Loucy (cell line): ENCODE data around the gene COBLL1.
A peak's percentile ranks its signal among the peaks of the same experiment; 100 is the strongest.

Experiments
- H2AFZ ChIP-seq: fragments of 200-600 bp; sonication (generic); 2 replicates; pipeline ENCODE4 v1.6.0; 2016; ENCODE audit warnings: antibody characterized with exemption, mild to moderate bottlenecking, low read length, moderate library complexity
- H3F3A ChIP-seq: fragments of 200-600 bp; 2 replicates; pipeline ENCODE4 v1.6.0; 2016; ENCODE audit warnings: antibody characterized with exemption, low read depth, mild to moderate bottlenecking
- H3K27me3 ChIP-seq: fragments of 200-600 bp; sonication (generic); 2 replicates; pipeline ENCODE4 v1.6.1; 2014; ENCODE audit warnings: low read length, mild to moderate bottlenecking; ENCODE audit not compliant: insufficient read depth, poor library complexity, severe bottlenecking
- H3K36me3 ChIP-seq: fragments of 200-600 bp; sonication (generic); 2 replicates; pipeline ENCODE4 v1.6.1; 2016; ENCODE audit warnings: low read length; ENCODE audit not compliant: insufficient read depth
- H3K4me1 ChIP-seq: fragments of 200-600 bp; sonication (generic); 2 replicates; pipeline ENCODE4 v1.5.1; 2014; ENCODE audit warnings: low read length, mild to moderate bottlenecking; ENCODE audit not compliant: insufficient read depth, poor library complexity, severe bottlenecking
- H3K4me2 ChIP-seq: fragments of 200-600 bp; sonication (generic); 2 replicates; pipeline ENCODE4 v1.6.0; 2014; ENCODE audit warnings: antibody characterized with exemption, low read length, low read depth, mild to moderate bottlenecking; ENCODE audit not compliant: poor library complexity, severe bottlenecking
- H3K4me3 ChIP-seq: fragments of 200-600 bp; sonication (generic); 2 replicates; pipeline ENCODE4 v1.5.1; 2014; ENCODE audit warnings: low read length, mild to moderate bottlenecking, mixed read lengths; ENCODE audit not compliant: poor library complexity, severe bottlenecking
- H3K79me2 ChIP-seq: fragments of 200-600 bp; sonication (generic); 2 replicates; pipeline ENCODE4 v1.6.1; 2014; ENCODE audit warnings: low read length; ENCODE audit not compliant: insufficient read depth
- H3K9ac ChIP-seq: fragments of 200-600 bp; sonication (generic); 2 replicates; pipeline ENCODE4 v1.6.0; 2014; ENCODE audit warnings: mild to moderate bottlenecking, low read depth, low read length, moderate library complexity; ENCODE audit not compliant: poor library complexity, severe bottlenecking
- H3K9me2 ChIP-seq: fragments of 200-600 bp; sonication (generic); replicated peaks from 2 replicates; pipeline ENCODE4 v1.6.1; 2016; ENCODE audit warnings: low read depth, low read length, mixed read lengths
- H3K9me3 ChIP-seq: fragments of 200-600 bp; sonication (generic); 2 replicates; pipeline ENCODE4 v1.6.1; 2014; ENCODE audit warnings: mild to moderate bottlenecking, antibody characterized with exemption, low read length, low read depth; ENCODE audit not compliant: insufficient read depth
- H4K20me1 ChIP-seq: fragments of 200-600 bp; sonication (generic); 2 replicates; pipeline ENCODE4 v1.6.0; 2014; ENCODE audit warnings: antibody characterized with exemption, low read length, mild to moderate bottlenecking; ENCODE audit not compliant: insufficient read depth, poor library complexity, severe bottlenecking
- EZH2phosphoT487 ChIP-seq: fragments of 200-600 bp; IDR thresholded peaks from 2 replicates; pipeline ENCODE4 v1.6.1; 2018; ENCODE audit warnings: antibody characterized with exemption, mild to moderate bottlenecking, moderate library complexity, borderline replicate concordance
- TF ChIP-seq, protein P1 (sequence below): fragments of 200-600 bp; sonication (generic); conservative IDR thresholded peaks from 2 replicates; pipeline ENCODE4 v1.5.1; 2014; ENCODE audit warnings: mild to moderate bottlenecking, antibody characterized with exemption, low read length

The COBLL1 gene

DNA sequence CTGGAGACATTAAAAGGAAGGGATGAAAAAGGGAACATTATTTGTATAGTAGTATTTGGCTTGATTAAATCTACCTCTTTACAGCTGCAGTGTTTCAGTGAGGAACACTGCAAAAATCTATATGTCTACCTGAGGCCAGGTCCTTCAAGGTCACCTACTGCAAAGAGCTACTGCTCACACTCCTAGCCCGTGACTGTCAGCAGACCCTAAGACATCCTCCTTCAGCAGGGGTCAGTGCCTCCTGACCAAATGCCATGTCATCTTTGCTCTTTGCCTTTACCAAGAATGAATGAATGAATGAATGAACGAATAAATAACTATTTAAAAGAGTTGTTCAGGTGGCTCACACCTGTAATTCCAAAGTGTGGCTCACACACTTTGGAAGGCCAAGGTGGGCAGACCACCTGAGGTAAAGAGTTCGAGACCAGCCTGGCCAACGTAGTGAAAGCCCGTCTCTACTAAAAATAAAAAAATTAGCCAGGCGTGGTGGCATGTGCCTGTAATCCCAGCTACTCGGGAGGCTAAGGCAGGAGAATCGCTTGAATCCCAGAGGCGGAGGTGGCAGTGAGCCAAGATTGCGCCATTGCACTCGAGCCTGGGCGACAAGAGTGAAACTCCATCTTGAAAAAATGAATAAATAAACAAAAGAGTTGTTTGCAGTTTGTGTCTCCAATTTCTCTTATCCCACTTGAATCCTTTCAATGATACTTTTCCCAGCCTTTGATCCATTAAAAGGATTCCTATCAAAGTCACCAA is 136.0 kb downstream of the COBLL1 start:
- Histone ChIP-seq H3K4me3 (no peak overlapping the region), H3K36me3 (no peaks in the 10 kb centered on the region), H3K4me1 (no peaks in the 10 kb centered on the region), H3K27me3 (no peaks in the 10 kb centered on the region), H3F3A (no peaks in the 10 kb centered on the region), H4K20me1 (no peaks in the 10 kb centered on the region), H3K4me2 (no peak overlapping the region), H3K79me2 (no peaks in the 10 kb centered on the region), H3K9me3 (no peaks in the 10 kb centered on the region), H3K9ac (no peak overlapping the region), H3K9me2 (no peaks in the 10 kb centered on the region), H2AFZ (no peak overlapping the region)
- TF ChIP-seq, protein P1, sequence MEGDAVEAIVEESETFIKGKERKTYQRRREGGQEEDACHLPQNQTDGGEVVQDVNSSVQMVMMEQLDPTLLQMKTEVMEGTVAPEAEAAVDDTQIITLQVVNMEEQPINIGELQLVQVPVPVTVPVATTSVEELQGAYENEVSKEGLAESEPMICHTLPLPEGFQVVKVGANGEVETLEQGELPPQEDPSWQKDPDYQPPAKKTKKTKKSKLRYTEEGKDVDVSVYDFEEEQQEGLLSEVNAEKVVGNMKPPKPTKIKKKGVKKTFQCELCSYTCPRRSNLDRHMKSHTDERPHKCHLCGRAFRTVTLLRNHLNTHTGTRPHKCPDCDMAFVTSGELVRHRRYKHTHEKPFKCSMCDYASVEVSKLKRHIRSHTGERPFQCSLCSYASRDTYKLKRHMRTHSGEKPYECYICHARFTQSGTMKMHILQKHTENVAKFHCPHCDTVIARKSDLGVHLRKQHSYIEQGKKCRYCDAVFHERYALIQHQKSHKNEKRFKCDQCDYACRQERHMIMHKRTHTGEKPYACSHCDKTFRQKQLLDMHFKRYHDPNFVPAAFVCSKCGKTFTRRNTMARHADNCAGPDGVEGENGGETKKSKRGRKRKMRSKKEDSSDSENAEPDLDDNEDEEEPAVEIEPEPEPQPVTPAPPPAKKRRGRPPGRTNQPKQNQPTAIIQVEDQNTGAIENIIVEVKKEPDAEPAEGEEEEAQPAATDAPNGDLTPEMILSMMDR = no peak
- no peak for TF ChIP-seq EZH2phosphoT487

DNA sequence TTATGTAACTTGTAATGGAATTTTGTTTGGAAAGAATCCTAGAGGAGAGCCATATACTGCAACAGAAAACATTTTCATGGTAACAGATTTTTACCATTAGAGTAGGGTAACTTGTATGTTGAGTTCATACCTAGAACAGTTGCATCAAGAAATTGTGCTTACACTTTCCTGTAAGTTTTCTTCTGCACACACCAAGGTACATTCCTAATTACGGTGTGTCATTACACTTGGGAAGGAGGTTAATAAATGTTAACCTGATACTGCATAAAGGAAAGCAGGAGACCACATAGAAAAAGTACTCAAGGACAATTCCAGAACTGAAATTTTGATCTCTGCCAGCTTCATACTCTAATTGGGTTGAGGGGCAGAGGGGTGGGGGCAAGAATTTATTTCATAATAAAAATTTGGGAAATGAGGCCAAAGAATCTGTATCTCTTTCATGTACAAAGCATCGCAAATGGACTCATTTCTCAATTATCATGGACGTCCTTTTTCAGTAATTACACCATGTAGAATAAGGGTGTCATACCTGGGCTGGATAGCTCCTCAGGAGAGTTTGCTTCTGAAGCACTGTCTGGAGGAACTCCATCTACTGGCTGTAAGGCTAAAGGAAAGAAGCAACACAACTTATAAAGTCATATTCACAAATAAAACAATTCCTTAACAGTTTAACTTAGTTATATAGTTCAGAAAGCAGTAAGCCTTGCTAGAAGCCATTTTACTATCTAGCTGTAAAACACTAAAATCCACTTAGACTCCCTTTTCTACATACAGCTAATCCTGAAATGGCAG is 137.5 kb downstream of the COBLL1 start:
- H3F3A ChIP-seq = no peaks in the 10 kb centered on the region
- H3K4me2 ChIP-seq = no peak overlapping the region
- H3K36me3 ChIP-seq = no peaks in the 10 kb centered on the region
- H2AFZ ChIP-seq = no peak overlapping the region
- H3K4me1 ChIP-seq = no peaks in the 10 kb centered on the region
- H3K9me2 ChIP-seq = no peaks in the 10 kb centered on the region
- no peak overlapping the region for H3K4me3 ChIP-seq
- H4K20me1 ChIP-seq = no peaks in the 10 kb centered on the region
- TF ChIP-seq, protein P1 = peak; percentile 20; the same call in 1 of the 2 replicates
- no peak for TF ChIP-seq EZH2phosphoT487
- no peaks in the 10 kb centered on the region for H3K9me3 ChIP-seq
- H3K9ac ChIP-seq = no peak overlapping the region
- no peaks in the 10 kb centered on the region for H3K27me3 ChIP-seq
- no peaks in the 10 kb centered on the region for H3K79me2 ChIP-seq

DNA sequence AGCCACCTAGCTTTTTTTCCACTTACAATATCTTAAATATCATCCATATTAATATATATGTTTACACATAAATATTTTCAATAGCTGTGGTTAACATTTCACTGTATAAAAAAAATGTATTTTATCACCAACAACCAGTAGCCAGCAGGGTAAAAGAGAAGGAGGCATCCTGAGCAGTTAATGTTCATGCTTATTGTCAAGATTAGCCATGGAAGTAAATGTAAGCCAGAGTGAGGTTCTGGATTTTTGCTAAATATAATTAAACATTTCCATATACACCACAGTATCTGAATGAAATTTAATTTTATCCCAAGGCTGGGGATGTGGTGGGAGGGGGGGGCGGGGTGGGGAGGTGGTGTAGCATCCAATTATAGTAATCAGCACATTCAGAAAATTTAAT is 140.1 kb downstream of the COBLL1 start:
- Histone ChIP-seq H3K4me3 (no peak overlapping the region), H3F3A (no peaks in the 10 kb centered on the region), H3K4me2 (no peak overlapping the region), H4K20me1 (no peaks in the 10 kb centered on the region), H3K79me2 (no peaks in the 10 kb centered on the region), H2AFZ (no peak overlapping the region), H3K9me3 (no peaks in the 10 kb centered on the region), H3K36me3 (no peaks in the 10 kb centered on the region), H3K27me3 (no peaks in the 10 kb centered on the region), H3K9ac (no peak overlapping the region), H3K9me2 (no peaks in the 10 kb centered on the region), H3K4me1 (peaks cover 3% of the 10 kb centered on the region)
- TF ChIP-seq EZH2phosphoT487 = no peak
- TF ChIP-seq, protein P1 = no peak
